ENCODE results near the gene RADIL. TPM values are rescaled to one million over a fixed set of nuclear protein-coding genes. Genes with fewer than 3 reads are reported as not detected.
A peak's percentile ranks its signal among the peaks of the same experiment; 100 is the strongest.

The RADIL gene
- polyA plus RNA-seq, 2 donors, result 0.29 to 0.93 TPM

DNA sequence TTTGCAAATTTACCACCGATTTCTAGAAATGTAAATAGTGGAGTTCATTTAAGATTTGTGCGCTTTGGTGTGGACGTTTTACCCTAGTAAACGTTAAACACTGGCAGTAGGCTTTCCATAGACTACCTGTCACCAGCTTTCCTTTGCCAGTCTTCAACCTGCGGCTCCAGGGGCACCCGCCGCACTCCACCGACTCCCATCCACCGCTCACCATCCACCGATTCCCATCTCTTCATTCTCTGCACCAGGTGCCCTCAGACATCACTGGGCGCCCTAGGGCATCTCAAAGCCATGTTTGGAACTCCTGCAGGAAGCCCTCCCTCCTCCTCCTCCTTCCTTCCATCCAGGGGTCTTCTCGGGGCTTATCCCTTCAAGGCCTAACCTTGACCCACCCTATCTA lies 109.5 kb downstream of the RADIL start:
- H3K27ac ChIP-seq (ENCODE audit: low read depth in 2 of 2, low read length in 1 of 2), result no peak overlapping the region
- no peaks in the 10 kb centered on the region for H3K9me3 ChIP-seq (ENCODE audit: control insufficient read depth in 2 of 2, insufficient read depth in 1 of 2, low read depth in 1 of 2, low read length in 1 of 2)
- peaks cover 0 to 2% of the 10 kb centered on the region in 2 donors for H3K36me3 ChIP-seq (ENCODE audit: control insufficient read depth in 2 of 2, insufficient read depth in 2 of 2, low read length in 1 of 2)
- H3K4me1 ChIP-seq (ENCODE audit: control insufficient read depth in 2 of 2, insufficient read depth in 2 of 2, low read length in 1 of 2), result peaks cover 0 to 2% of the 10 kb centered on the region in 2 donors
- no peaks in the 10 kb centered on the region for H3K27me3 ChIP-seq (ENCODE audit: control insufficient read depth in 1 of 2, insufficient read depth in 2 of 2, low read length in 2 of 2)
- H3K4me3 ChIP-seq (ENCODE audit: low read depth in 1 of 2, low read length in 2 of 2), result no peak overlapping the region
- 81 to 84% methylated on average over 12 of the region's 12 CpGs for WGBS, 2 donors

DNA sequence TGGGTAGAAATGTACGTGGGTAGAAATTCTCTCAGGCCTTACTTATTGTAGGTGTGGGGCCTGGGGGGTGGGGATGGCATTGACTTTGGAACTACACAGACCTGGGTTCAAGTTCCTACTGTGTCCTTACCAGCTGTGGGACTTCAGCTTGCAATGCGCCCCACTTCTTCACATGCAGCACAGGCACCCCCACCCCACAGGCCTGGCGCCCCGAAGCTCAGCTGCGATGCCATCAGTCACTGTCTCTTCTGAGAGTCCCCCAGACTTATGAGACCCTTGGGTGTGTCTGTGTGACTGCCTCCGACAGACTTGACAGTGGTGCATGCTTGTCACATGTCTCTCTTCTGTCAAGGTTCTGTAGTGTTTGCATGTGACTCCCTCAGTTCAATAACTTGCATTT lies 111.2 kb downstream of the RADIL start:
- Histone ChIP-seq H3K27ac (ENCODE audit: low read depth in 2 of 2, low read length in 1 of 2) (no peak overlapping the region), H3K27me3 (ENCODE audit: control insufficient read depth in 1 of 2, insufficient read depth in 2 of 2, low read length in 2 of 2) (no peaks in the 10 kb centered on the region), H3K4me3 (ENCODE audit: low read depth in 1 of 2, low read length in 2 of 2) (no peak overlapping the region), H3K4me1 (ENCODE audit: control insufficient read depth in 2 of 2, insufficient read depth in 2 of 2, low read length in 1 of 2) (no peaks in the 10 kb centered on the region), H3K36me3 (ENCODE audit: control insufficient read depth in 2 of 2, insufficient read depth in 2 of 2, low read length in 1 of 2) (peaks cover 3% of the 10 kb centered on the region in 2 donors), H3K9me3 (ENCODE audit: control insufficient read depth in 2 of 2, insufficient read depth in 1 of 2, low read depth in 1 of 2, low read length in 1 of 2) (no peaks in the 10 kb centered on the region)
- 95 to 99% methylated on average over 6 of the region's 6 CpGs for WGBS, 2 donors

DNA sequence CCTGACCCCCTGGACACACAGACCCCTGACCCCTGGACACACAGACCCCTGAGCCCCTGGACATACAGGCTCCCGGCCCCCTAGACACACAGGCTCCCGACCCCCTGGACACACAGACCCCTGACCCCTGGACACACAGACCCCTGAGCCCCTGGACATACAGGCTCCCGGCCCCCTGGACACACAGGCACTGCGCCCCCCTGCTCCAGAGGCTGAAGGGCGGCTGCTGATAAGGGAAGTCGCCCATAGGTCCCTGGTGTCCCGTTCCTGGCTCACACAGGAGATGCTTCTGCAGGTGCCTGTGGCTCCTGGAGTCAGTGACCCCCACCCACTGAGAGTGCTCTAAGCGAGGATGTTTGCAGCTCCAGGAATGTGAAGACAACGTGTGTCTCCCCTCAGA lies 111.8 kb downstream of the RADIL start:
- H3K36me3 ChIP-seq (ENCODE audit: control insufficient read depth in 2 of 2, insufficient read depth in 2 of 2, low read length in 1 of 2), result peaks cover 3 to 8% of the 10 kb centered on the region in 2 donors
- no peak overlapping the region for H3K27ac ChIP-seq (ENCODE audit: low read depth in 2 of 2, low read length in 1 of 2)
- no peaks in the 10 kb centered on the region for H3K9me3 ChIP-seq (ENCODE audit: control insufficient read depth in 2 of 2, insufficient read depth in 1 of 2, low read depth in 1 of 2, low read length in 1 of 2)
- H3K4me3 ChIP-seq (ENCODE audit: low read depth in 1 of 2, low read length in 2 of 2), result no peak overlapping the region
- WGBS, 2 donors, result 91% methylated on average over 9 of the region's 9 CpGs
- H3K27me3 ChIP-seq (ENCODE audit: control insufficient read depth in 1 of 2, insufficient read depth in 2 of 2, low read length in 2 of 2), result no peaks in the 10 kb centered on the region
- no peaks in the 10 kb centered on the region for H3K4me1 ChIP-seq (ENCODE audit: control insufficient read depth in 2 of 2, insufficient read depth in 2 of 2, low read length in 1 of 2)

DNA sequence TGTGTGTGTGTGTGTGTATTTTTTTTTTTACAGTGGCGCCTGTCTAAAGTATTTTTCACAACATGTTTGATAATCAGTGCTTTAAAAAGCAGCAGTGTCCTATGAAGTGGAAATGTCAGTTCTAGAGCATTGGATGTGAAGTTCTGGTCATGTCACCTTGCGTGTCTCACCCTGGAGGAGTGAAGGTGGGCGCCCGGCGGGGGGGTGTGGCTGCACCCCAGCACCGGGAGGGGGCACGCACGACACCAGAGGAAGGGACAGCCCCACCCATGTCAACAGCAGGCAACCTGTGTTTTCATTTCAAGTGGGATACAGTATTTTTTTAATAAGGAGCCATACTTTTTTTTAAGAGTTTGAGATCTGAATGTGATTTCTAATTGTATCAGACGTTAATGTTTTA lies 112.6 kb downstream of the RADIL start:
- H3K36me3 ChIP-seq (ENCODE audit: control insufficient read depth in 2 of 2, insufficient read depth in 2 of 2, low read length in 1 of 2), result peaks cover 3 to 11% of the 10 kb centered on the region in 2 donors
- no peak overlapping the region for H3K4me3 ChIP-seq (ENCODE audit: low read depth in 1 of 2, low read length in 2 of 2)
- no peaks in the 10 kb centered on the region for H3K27me3 ChIP-seq (ENCODE audit: control insufficient read depth in 1 of 2, insufficient read depth in 2 of 2, low read length in 2 of 2)
- H3K9me3 ChIP-seq (ENCODE audit: control insufficient read depth in 2 of 2, insufficient read depth in 1 of 2, low read depth in 1 of 2, low read length in 1 of 2), result no peaks in the 10 kb centered on the region
- no peak overlapping the region for H3K27ac ChIP-seq (ENCODE audit: low read depth in 2 of 2, low read length in 1 of 2)
- 77 to 78% methylated on average over 9 of the region's 9 CpGs for WGBS, 2 donors
- H3K4me1 ChIP-seq (ENCODE audit: control insufficient read depth in 2 of 2, insufficient read depth in 2 of 2, low read length in 1 of 2), result no peaks in the 10 kb centered on the region

DNA sequence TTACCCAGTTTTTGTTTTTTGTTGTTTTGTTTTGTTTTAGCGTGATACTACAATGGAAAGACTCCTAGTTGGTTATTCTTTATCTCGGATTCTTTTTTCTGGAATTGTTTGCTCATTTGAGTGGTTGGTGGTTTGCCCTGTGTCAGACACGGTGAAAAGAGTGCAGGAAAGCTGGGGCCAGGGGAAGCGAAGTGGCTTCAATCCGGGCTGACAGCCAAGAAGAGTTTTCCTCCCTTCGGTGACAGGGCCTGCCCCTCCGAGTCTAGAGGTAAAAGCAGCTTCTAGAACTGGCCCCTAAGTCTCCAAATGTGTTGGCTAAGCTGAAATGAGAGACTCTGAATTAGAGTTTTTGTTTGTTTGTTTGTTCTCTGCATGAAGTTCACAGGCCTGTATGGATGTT lies 113.8 kb downstream of the RADIL start:
- Histone ChIP-seq H3K36me3 (ENCODE audit: control insufficient read depth in 2 of 2, insufficient read depth in 2 of 2, low read length in 1 of 2) (peaks cover 3 to 19% of the 10 kb centered on the region in 2 donors), H3K4me3 (ENCODE audit: low read depth in 1 of 2, low read length in 2 of 2) (no peak overlapping the region), H3K27ac (ENCODE audit: low read depth in 2 of 2, low read length in 1 of 2) (no peak overlapping the region), H3K4me1 (ENCODE audit: control insufficient read depth in 2 of 2, insufficient read depth in 2 of 2, low read length in 1 of 2) (peaks cover 0 to 2% of the 10 kb centered on the region in 2 donors), H3K27me3 (ENCODE audit: control insufficient read depth in 1 of 2, insufficient read depth in 2 of 2, low read length in 2 of 2) (no peaks in the 10 kb centered on the region), H3K9me3 (ENCODE audit: control insufficient read depth in 2 of 2, insufficient read depth in 1 of 2, low read depth in 1 of 2, low read length in 1 of 2) (no peaks in the 10 kb centered on the region)
- WGBS, 2 donors, result 52% methylated on average over 7 of the region's 7 CpGs

DNA sequence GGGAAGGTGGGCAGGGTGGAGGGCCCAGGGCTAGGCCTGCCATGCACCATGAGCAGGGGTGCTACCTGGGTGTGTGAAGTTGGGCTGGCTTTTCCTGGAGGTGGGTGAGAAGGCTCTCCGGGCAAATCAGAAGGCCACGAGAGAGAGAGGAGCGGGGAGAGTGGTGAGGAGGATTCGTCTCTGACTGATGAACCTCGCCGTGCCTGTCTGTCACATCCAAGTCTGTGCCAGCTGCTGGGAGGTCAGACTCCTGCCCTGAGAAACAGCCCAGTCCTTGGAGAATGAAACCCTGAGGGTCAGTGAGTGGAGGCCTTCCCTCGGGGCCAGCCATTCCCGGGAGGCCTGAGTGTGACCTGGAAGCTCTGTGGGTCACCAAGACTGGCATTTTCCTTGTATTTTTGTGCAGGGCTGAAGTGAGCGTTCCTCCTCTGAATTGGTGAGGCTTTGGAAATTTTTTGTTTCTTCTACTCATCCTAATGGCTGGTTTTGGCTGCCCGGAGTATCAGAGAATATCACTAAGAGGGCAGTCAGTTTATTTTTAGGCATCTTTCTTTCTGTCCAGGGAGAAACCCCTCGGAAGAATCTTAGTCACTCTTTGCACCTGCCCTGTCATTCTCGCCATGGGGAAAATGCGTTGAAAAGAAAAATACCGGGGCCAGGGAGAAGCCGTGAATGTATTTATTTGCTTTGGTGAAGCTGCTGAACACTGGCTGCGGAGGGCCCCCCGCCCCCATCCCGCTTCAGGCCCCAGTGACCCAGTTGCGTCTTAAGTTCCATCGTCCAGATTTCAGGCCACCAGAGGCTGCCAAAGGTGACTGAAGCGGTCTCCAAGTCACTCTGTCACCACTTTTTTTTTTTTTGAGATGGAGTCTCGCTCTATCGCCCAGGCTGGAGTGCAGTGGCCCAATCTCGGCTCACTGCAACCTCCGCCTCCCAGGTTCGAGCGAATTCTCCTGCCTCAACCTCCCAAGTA lies 114.6 kb downstream of the RADIL start:
- H3K36me3 ChIP-seq (ENCODE audit: control insufficient read depth in 2 of 2, insufficient read depth in 2 of 2, low read length in 1 of 2), result peaks cover 5 to 25% of the 10 kb centered on the region in 2 donors
- H3K4me3 ChIP-seq (ENCODE audit: low read depth in 1 of 2, low read length in 2 of 2), result no peak overlapping the region
- no peaks in the 10 kb centered on the region for H3K9me3 ChIP-seq (ENCODE audit: control insufficient read depth in 2 of 2, insufficient read depth in 1 of 2, low read depth in 1 of 2, low read length in 1 of 2)
- no peak overlapping the region for H3K27ac ChIP-seq (ENCODE audit: low read depth in 2 of 2, low read length in 1 of 2)
- WGBS, 2 donors, result 86 to 88% methylated on average over 27 of the region's 27 CpGs
- peaks cover 0 to 2% of the 10 kb centered on the region in 2 donors for H3K4me1 ChIP-seq (ENCODE audit: control insufficient read depth in 2 of 2, insufficient read depth in 2 of 2, low read length in 1 of 2)
- no peaks in the 10 kb centered on the region for H3K27me3 ChIP-seq (ENCODE audit: control insufficient read depth in 1 of 2, insufficient read depth in 2 of 2, low read length in 2 of 2)

DNA sequence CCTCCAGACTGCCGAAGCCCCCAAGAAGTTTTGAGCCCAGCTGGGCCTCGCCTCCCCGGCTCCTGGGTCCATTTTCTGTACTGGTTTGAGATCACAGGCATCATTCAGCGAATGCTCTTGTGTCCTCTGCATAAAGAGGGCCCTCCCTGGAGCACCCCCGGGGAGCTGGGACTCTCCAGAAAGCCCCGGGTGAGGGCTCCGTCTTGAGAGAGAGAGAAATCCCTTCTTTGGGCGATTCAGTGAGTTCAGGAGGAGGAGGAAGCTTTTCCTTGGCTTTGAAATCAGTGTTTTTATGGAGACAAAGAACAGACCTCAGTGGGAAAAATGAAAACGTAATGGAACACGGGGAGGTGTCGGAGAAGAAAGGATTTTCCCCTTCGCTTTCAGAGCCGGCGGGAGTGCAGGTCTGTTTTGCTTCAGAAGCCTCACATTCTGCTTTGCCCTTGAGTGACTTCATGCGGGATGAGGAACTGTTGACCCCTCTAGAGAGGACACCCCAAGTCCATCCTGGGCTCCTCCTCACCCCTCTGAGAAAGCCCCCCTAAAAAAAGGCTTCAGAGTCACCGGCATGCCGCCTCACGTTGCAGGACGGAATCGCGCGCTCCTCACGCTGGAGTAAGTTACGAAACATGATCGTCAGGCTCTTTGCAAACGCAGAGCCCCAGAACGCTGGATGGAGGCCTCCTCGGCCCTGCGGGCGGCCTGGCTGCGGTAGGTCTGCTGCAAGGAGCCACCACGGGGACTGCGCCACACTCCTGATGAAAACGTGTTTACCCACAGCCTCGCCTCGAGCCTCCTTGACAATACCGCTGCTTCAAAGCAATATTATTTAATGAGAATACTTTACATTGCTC lies 116.6 kb downstream of the RADIL start:
- Histone ChIP-seq H3K9me3 (ENCODE audit: control insufficient read depth in 2 of 2, insufficient read depth in 1 of 2, low read depth in 1 of 2, low read length in 1 of 2) (no peaks in the 10 kb centered on the region), H3K4me1 (ENCODE audit: control insufficient read depth in 2 of 2, insufficient read depth in 2 of 2, low read length in 1 of 2) (peaks cover 0 to 7% of the 10 kb centered on the region in 2 donors), H3K27ac (ENCODE audit: low read depth in 2 of 2, low read length in 1 of 2) (peak overlapping the region in 1 of 2 donors; percentile 31), H3K27me3 (ENCODE audit: control insufficient read depth in 1 of 2, insufficient read depth in 2 of 2, low read length in 2 of 2) (no peaks in the 10 kb centered on the region), H3K36me3 (ENCODE audit: control insufficient read depth in 2 of 2, insufficient read depth in 2 of 2, low read length in 1 of 2) (peaks cover 11 to 39% of the 10 kb centered on the region in 2 donors), H3K4me3 (ENCODE audit: low read depth in 1 of 2, low read length in 2 of 2) (no peak overlapping the region)
- 86 to 88% methylated on average over 37 of the region's 37 CpGs for WGBS, 2 donors

DNA sequence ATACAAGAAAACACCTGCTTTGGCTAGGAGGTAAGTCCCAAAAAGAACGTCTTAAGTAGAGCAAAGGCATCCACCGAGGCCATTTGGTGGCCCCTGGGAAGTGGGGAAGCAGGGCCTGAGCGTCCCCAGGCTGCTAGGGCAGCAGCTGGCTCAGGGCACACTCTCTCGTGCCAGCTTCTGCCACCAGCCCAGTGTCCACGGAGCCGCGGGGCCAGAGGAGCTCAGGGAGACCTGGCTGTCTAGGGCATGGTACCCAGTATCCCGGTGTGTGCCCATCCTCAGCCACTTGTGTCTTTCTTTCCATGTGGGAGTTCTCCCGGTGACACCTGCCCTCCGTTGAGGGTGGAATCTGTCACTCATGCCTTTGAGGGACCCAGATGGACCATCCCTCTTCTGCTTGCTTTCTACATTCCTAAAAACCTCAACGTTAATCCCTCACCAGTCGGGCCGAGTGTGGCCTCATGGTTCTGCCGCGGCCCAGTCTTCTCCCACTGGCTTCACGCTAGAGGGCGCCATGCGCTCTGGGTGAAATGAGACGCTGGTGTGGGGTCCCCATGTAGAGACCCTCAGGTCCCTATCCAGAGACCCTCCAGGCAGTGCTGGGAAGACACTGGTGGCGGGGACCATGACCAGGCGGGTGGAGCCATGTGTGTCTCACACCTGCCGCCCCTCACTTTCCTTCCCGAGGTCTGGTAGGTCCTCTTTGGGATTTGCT lies 117.6 kb downstream of the RADIL start:
- 83 to 85% methylated on average over 23 of the region's 23 CpGs for whole genome bisulfite sequencing, 2 donors
- H3K4me3 ChIP-seq (ENCODE audit: low read depth in 1 of 2, low read length in 2 of 2), result no peak overlapping the region
- no peaks in the 10 kb centered on the region for H3K27me3 ChIP-seq (ENCODE audit: control insufficient read depth in 1 of 2, insufficient read depth in 2 of 2, low read length in 2 of 2)
- H3K4me1 ChIP-seq (ENCODE audit: control insufficient read depth in 2 of 2, insufficient read depth in 2 of 2, low read length in 1 of 2), result peaks cover 0 to 8% of the 10 kb centered on the region in 2 donors
- H3K27ac ChIP-seq (ENCODE audit: low read depth in 2 of 2, low read length in 1 of 2), result peak overlapping the region in 1 of 2 donors; percentile 22
- no peaks in the 10 kb centered on the region for H3K9me3 ChIP-seq (ENCODE audit: control insufficient read depth in 2 of 2, insufficient read depth in 1 of 2, low read depth in 1 of 2, low read length in 1 of 2)
- H3K36me3 ChIP-seq (ENCODE audit: control insufficient read depth in 2 of 2, insufficient read depth in 2 of 2, low read length in 1 of 2), result peaks cover 11 to 49% of the 10 kb centered on the region in 2 donors

DNA sequence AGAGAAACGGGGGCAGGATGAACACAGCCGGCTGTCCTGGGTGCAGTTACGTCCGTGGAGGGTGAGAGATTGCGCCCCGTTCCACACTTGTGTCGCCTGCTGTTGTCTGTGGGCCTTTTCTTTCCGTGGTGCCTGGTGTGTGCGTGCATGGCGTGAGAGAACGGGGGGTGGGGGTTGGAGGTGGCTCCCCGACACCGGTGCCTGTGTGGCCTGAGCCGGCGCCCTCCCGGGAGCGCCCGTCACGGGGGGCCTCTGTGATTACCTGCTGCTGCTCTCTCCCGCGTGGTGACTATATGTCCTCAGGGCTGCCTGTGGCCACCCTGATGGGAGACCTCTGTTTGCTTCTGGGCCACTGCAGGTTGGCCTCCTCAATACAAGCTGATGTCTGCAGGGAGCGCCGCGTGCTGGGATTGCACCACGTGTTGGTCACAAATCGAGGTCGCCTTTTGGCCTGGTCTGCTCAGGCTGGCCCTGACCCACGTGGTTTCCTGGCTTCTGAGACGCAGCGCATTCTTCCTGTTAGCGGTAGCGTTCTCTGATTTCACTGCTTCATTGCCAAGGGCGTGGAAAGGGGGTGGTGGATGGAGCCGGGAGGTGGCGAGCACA lies 119.0 kb downstream of the RADIL start:
- Histone ChIP-seq H3K27me3 (ENCODE audit: control insufficient read depth in 1 of 2, insufficient read depth in 2 of 2, low read length in 2 of 2) (no peaks in the 10 kb centered on the region), H3K4me1 (ENCODE audit: control insufficient read depth in 2 of 2, insufficient read depth in 2 of 2, low read length in 1 of 2) (peaks cover 0 to 8% of the 10 kb centered on the region in 2 donors), H3K4me3 (ENCODE audit: low read depth in 1 of 2, low read length in 2 of 2) (no peak overlapping the region), H3K9me3 (ENCODE audit: control insufficient read depth in 2 of 2, insufficient read depth in 1 of 2, low read depth in 1 of 2, low read length in 1 of 2) (no peaks in the 10 kb centered on the region), H3K36me3 (ENCODE audit: control insufficient read depth in 2 of 2, insufficient read depth in 2 of 2, low read length in 1 of 2) (peaks cover 11 to 53% of the 10 kb centered on the region in 2 donors), H3K27ac (ENCODE audit: low read depth in 2 of 2, low read length in 1 of 2) (no peak overlapping the region)
- 87 to 88% methylated on average over 35 of the region's 35 CpGs for WGBS, 2 donors

Data from esophagus (tissue), 2 donors.